ENCODE results near the gene MRPS30. TPM values are rescaled to one million over a fixed set of nuclear protein-coding genes. Genes with fewer than 3 reads are reported as not detected.
"Not testable (repeated sequence)": the region's sequence is repeated elsewhere in the genome, so short reads cannot be mapped to it uniquely, and the experiment has no call there.

MRPS30 gene
- total RNA-seq, 1 experiment from 2014 or later: 47.2 TPM

DNA sequence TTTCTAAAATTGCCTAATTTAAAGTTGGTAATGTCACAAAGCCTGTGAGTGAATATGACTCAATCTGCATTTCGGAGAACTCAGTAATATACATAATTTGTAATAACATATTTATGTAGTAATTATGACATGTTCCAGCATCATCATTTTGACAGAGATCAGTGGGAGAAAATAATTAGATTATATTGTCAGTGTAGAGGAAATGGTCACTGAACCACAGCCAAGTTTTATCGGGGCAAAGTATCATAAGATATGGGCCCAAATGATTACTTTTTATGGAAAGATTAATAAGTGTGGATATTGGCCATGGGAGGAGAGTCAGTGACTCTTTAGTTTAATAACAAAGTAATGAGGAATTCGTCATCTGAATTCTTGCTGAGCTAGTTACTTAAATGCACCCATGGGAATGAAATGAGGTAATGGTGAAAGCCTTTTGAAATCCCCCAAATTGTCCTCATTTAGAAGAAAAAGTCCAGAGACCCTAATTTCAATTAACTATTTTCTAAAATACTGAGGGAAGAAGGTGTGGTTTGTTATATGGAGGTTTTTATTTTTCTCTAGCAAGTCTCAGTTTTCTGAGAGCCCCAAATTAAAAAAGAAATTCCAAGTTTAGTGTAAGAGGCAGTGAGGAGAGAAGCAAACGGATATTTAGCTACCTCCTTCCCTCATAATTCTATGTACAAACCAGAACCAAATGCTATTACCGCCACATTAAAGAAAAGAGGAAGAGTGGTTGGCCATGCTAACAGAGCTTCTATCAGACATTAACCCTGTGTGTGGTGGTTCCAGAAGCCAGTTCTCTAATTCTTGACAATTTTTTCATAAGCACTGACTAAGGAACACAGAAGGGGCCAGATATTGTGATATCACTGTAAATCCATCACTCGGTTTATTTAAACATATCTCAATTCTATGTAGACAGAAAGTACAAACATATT, 37.7 kb upstream of the MRPS30 start:
- H3K27me3 ChIP-seq (ENCODE audit: control insufficient read depth, insufficient read depth, low read length): no peaks in the 10 kb centered on the region
- BruUV-seq (replicated peaks): no TSS peak
- DNase-seq (ENCODE audit: low read depth, low spot score): no peak
- ATAC-seq: no peak
- no peak overlapping the region for H3K27ac ChIP-seq (ENCODE audit: low read length)
- H3K9me3 ChIP-seq (ENCODE audit: control insufficient read depth, insufficient read depth, low read depth, low read length): no peaks in the 10 kb centered on the region
- H3K4me1 ChIP-seq (ENCODE audit: control insufficient read depth, insufficient read depth, low read length): no peaks in the 10 kb centered on the region
- CTCF ChIA-PET: no interaction called here
- TF ChIP-seq, protein P1, sequence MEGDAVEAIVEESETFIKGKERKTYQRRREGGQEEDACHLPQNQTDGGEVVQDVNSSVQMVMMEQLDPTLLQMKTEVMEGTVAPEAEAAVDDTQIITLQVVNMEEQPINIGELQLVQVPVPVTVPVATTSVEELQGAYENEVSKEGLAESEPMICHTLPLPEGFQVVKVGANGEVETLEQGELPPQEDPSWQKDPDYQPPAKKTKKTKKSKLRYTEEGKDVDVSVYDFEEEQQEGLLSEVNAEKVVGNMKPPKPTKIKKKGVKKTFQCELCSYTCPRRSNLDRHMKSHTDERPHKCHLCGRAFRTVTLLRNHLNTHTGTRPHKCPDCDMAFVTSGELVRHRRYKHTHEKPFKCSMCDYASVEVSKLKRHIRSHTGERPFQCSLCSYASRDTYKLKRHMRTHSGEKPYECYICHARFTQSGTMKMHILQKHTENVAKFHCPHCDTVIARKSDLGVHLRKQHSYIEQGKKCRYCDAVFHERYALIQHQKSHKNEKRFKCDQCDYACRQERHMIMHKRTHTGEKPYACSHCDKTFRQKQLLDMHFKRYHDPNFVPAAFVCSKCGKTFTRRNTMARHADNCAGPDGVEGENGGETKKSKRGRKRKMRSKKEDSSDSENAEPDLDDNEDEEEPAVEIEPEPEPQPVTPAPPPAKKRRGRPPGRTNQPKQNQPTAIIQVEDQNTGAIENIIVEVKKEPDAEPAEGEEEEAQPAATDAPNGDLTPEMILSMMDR (IDR thresholded peaks at IDR 0.05): no peak
- TF ChIP-seq SIN3A (IDR thresholded peaks at IDR 0.05; ENCODE audit: borderline replicate concordance, insufficient read depth, low read depth, low read length): no peak
- TF ChIP-seq, protein P2, sequence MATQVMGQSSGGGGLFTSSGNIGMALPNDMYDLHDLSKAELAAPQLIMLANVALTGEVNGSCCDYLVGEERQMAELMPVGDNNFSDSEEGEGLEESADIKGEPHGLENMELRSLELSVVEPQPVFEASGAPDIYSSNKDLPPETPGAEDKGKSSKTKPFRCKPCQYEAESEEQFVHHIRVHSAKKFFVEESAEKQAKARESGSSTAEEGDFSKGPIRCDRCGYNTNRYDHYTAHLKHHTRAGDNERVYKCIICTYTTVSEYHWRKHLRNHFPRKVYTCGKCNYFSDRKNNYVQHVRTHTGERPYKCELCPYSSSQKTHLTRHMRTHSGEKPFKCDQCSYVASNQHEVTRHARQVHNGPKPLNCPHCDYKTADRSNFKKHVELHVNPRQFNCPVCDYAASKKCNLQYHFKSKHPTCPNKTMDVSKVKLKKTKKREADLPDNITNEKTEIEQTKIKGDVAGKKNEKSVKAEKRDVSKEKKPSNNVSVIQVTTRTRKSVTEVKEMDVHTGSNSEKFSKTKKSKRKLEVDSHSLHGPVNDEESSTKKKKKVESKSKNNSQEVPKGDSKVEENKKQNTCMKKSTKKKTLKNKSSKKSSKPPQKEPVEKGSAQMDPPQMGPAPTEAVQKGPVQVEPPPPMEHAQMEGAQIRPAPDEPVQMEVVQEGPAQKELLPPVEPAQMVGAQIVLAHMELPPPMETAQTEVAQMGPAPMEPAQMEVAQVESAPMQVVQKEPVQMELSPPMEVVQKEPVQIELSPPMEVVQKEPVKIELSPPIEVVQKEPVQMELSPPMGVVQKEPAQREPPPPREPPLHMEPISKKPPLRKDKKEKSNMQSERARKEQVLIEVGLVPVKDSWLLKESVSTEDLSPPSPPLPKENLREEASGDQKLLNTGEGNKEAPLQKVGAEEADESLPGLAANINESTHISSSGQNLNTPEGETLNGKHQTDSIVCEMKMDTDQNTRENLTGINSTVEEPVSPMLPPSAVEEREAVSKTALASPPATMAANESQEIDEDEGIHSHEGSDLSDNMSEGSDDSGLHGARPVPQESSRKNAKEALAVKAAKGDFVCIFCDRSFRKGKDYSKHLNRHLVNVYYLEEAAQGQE (IDR thresholded peaks at IDR 0.05; ENCODE audit: insufficient read depth in 1 of 2, low read depth in 2 of 2, low read length in 1 of 2): no peak
- no peak for TF ChIP-seq TCF7L2 (IDR thresholded peaks at IDR 0.05; ENCODE audit: low read depth, low read length)
- no peak for TF ChIP-seq POLR2AphosphoS5 (IDR thresholded peaks at IDR 0.05; ENCODE audit: low read depth, low read length)
- in situ Hi-C loops (cut with HindIII; ENCODE audit: low pct_unique_long_range_greater_than_20kb, low sequenced_read_pairs) (no loop called here), intact Hi-C loops (cut with micrococcal nuclease; ENCODE audit: unreplicated experiment) (loop anchor here (10.0 kb wide), 1 partner anchor 1106 kb away; no protein-coding TSS in a partner anchor)
- H3K4me3 ChIP-seq (ENCODE audit: low read depth in 2 of 2, low read length in 2 of 2): no peak overlapping the region
- POLR2A ChIA-PET: no interaction called here
- H3K36me3 ChIP-seq (ENCODE audit: control insufficient read depth, insufficient read depth, low read length): no peaks in the 10 kb centered on the region

DNA sequence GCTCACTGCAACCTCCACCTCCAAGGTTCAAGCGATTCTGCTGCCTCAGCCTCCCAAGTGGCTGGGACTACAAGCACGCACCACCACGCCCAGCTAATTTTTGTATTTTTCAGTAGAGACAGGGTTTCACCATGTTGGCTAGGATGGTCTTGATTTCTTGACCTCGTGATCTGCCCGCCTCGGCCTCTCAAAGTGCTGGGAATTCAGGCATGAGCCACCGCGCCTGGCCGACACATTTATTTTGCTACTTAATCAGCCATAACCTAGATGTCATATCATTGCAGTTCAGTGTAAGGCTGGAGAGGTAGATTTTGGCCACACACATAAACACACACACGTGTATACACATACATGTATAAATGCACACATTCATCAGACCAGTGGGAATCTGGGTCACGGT, 36.4 kb upstream of the MRPS30 start:
- H3K36me3 ChIP-seq (ENCODE audit: control insufficient read depth, insufficient read depth, low read length); H3K27ac ChIP-seq (ENCODE audit: low read length); H3K4me1 ChIP-seq (ENCODE audit: control insufficient read depth, insufficient read depth, low read length); DNase-seq (ENCODE audit: low read depth, low spot score); H3K4me3 ChIP-seq (ENCODE audit: low read depth in 2 of 2, low read length in 2 of 2); H3K9me3 ChIP-seq (ENCODE audit: control insufficient read depth, insufficient read depth, low read depth, low read length); POLR2A ChIA-PET; CTCF ChIA-PET; H3K27me3 ChIP-seq (ENCODE audit: control insufficient read depth, insufficient read depth, low read length); ATAC-seq; BruUV-seq (replicated peaks); in situ Hi-C loops (cut with HindIII; ENCODE audit: low pct_unique_long_range_greater_than_20kb, low sequenced_read_pairs): not testable (repeated sequence)
- intact Hi-C loops (cut with micrococcal nuclease; ENCODE audit: unreplicated experiment): loop anchor here (10.0 kb wide), 1 partner anchor 1108 kb away; no protein-coding TSS in a partner anchor
